Measurements from ENCODE around the gene HEXA. TPM values are rescaled to one million over a fixed set of nuclear protein-coding genes. Genes with fewer than 3 reads are reported as not detected.
"Not testable (repeated sequence)": the region's sequence is repeated elsewhere in the genome, so short reads cannot be mapped to it uniquely, and the experiment has no call there.

HEXA gene
- 98.4 and 125 TPM in 2 replicates for total RNA-seq (2014; rRNA removed; shearing (Covaris generic))

DNA sequence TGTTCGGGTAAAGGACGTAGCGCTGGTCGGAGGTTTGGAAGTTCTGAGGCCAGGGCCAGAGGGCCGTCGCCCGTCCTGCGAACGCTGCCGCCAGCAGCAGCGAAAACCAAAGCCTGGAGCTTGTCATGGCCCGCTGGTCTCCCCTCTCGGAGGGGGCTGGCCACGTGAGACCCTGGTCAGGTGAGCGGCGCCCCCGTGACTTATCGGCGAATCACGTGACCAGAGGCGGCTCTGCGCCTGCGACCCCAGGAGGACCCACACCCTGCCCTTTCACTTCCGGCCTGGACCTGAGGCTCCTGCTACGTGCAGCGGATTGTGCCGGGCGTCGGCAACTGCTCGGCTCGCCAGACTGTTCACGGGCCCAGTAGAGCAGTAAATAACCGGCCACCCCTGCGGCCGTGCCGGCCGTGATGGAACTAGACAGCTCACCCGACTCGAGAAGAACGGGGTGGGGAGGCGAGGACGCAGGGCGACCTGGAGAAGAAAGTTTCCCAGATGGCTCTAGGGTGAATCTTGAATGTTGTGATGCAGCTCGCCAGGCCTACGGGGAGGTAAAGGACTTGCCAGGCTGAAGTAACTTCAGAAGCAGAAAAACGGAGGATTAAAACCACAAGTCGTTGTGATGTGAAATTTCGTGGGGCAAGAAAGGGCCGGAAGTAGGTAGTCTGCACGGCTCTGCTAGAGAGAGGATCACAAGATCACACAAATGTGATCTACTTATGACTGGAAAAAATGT, at the start of gene HEXA:
TSS of gene HEXA (minus strand) at position 169 of the 736 bp plus-strand sequence. CDS start at position 127, 42 bp downstream.
- peak; percentile 90 for DNase-seq (ENCODE audit: low spot score)
- in situ Hi-C loops (cut with HindIII; ENCODE audit: low sequenced_read_pairs) = no loop called here

DNA sequence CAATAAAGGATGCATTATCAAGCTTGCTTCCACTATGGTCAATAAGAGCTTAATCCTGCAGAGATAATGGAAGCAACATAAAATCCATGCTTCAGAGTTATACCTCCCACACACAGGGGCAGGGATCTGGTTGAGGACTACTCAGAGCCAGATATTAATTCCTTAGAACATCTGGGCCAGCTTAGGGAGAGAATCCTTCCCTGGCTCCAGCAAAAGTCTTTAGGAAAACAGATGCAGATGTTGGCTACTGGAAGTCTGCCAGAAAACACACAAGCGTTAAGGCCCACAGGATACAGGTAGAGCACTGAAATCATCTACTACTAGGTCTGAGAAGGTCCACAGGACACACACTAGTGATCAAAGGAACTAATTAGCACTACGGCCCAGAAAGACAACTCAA, 47.4 kb upstream of the HEXA start:
- no peak for DNase-seq (ENCODE audit: low spot score)
- in situ Hi-C loops (cut with HindIII; ENCODE audit: low sequenced_read_pairs) = no loop called here

DNA sequence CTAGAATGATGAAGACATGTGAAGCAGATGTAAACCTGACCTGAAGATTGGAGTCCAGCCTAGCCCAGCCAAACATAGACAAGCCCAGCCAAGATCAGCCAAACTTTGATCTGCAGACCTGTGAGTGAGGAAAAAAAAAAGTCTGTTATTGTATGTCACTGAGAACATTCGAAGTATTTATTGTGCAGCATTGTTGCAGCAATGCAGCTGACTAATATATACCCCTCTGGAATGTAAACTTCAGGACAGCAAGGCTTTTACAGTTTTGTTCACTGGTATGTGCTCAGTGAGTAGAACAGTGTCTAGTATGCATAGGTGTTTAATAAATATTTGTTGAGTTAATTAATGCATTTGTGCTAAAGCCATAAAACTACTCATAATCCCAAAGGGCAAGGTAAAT, 45.7 kb upstream of the HEXA start:
- in situ Hi-C loops (cut with HindIII; ENCODE audit: low sequenced_read_pairs) = no loop called here
- DNase-seq (ENCODE audit: low spot score) = no peak

DNA sequence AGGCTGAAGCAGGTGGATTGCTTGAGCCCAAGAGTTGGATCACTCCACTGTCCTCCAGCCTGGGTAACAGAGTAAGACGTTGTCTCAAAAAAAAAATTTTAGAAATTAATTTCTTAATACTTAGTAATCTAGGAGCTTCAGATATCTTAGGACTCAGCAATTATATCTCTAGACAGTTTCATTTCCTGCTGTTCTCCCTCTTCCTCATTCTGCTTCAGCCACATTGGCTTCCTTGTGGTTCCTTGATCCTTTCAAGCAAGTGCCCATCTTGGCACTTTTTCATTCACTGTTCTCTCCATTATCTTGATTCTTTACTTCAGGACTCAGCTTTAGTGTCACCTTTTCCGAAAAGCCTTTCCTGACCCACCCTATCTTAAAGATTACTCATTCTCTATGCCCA, 44.8 kb upstream of the HEXA start:
- in situ Hi-C loops (cut with HindIII; ENCODE audit: low sequenced_read_pairs) = no loop called here
- DNase-seq (ENCODE audit: low spot score) = no peak

DNA sequence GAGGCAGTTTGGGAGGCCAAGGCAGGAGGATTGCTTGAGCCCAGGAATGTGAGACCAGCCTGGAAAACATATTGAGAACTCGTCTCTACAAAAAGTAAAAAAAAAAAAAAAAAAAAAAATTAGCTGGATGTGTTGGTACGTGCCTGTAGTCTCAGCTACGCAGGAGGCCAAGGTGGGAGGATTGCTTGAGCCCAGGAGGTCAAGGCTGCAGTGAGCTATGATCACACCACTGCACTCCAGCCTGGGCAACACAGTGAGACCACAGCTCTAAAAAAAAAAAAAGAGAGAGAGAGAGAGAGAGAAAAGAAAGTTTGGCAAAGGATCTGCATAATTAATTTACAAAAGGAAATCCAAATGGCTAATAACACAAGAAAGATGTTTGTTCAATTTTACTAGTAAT, 44.0 kb upstream of the HEXA start:
- in situ Hi-C loops (cut with HindIII; ENCODE audit: low sequenced_read_pairs); DNase-seq (ENCODE audit: low spot score): not testable (repeated sequence)

DNA sequence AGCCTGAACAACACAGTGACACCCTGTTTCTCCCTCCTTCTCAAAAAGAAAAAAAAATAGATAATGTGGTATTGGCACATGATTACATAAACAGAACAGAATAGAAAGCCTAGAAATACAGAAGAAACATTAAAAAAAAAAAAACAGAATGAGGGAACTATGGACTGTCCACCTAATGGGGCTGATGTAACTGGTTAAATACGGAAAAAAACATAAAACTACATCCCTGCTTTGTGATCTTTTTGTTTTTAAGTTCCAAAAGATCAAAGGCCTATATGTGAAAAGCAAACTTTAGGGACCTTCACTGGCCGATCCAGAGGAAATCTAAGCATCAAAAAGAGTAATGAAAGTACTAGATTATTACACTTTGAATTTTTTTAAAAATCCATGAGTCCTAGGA, 39.5 kb upstream of the HEXA start:
- in situ Hi-C loops (cut with HindIII; ENCODE audit: low sequenced_read_pairs) = no loop called here
- DNase-seq (ENCODE audit: low spot score) = no peak

DNA sequence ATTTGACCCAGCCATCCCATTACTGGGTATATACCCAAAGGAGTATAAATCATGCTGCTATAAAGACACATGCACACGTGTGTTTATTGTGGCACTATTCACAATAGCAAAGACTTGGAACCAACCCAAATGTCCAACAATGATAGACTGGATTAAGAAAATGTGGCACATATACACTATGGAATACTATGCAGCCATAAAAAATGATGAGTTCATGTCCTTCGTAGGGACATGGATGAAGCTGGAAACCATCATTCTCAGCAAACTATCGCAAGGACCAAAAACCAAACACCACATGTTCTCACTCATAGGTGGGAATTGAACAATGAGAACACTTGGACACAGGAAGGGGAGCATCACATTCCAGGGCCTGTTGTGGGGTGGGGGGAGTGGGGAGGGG, 37.5 kb upstream of the HEXA start:
- DNase-seq (ENCODE audit: low spot score); in situ Hi-C loops (cut with HindIII; ENCODE audit: low sequenced_read_pairs): not testable (repeated sequence)

DNA sequence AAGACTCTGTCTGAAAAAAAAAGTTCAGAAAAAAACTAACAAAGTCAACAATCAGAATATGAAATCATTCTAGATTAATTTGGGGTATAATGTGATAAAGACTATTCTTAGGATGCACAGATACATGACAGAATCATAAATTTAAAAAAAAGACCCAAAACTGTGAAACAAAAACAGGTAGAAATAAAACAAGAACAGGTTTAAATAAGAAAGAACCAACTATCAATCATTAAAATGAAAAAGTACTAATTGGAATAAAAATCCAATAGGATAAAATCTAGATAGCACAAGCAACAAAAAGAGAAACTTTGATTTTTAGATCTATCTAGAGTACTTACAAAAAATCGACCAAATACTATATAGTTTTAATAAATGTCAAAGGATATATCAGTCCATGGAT, 35.7 kb upstream of the HEXA start:
- in situ Hi-C loops (cut with HindIII; ENCODE audit: low sequenced_read_pairs) = no loop called here
- no peak for DNase-seq (ENCODE audit: low spot score)

DNA sequence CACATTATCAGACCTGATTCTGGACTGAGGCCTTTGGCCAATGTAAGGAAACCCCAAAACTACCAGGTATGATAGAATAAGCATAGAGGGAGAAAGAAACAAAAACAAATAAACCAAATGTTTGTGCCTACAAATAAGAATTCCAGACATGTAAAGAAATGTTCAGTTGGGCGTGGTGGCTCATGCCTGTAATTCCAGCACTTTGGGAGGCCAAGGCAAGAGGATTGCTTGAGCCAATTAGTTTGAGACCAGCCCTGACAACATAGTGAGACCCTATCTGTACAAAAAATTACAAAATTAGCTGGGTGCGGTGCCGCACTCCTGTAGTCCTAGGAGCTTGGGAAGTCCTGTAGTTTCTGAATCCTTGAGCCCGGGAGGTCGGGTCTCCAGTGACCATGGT, 35.3 kb upstream of the HEXA start:
- in situ Hi-C loops (cut with HindIII; ENCODE audit: low sequenced_read_pairs) = no loop called here
- DNase-seq (ENCODE audit: low spot score) = no peak

DNA sequence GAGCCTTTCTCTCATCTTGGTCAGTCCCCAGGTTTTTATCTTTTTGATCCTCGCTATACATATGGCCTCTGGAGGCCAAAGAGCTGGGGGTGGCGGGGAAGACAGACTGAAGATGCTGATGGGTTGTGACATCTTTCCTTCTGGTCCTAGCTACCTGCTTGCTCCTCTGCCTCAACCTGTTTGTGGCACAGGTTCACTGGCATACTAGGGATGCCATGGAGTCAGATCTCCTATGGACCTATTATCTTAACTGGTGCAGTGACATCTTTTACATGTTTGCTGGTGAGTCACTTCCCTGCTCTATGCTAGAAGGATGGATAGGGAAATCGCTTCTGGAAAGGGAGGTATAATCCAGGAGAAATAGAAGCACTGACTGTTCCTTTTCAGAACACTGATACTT, 31.1 kb upstream of the HEXA start:
- in situ Hi-C loops (cut with HindIII; ENCODE audit: low sequenced_read_pairs) = no loop called here
- no peak for DNase-seq (ENCODE audit: low spot score)

DNA sequence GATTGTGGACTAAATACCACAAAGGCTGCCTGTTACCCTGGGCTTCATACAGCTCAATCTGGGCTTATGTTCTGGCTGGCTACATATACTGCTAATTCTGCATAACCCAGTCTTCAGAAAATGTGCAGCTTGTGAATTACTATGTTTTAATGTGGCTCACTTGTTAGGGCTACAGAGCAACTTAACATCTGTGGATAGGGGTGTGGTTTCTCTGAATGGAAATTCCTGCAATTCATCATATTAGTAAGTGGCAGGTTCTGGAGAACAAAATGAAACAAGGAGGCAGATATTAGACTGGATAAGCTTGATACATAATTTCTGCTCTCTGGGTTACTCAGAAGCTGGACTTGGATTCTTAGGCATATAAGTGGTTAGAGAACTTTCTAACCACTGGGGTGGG, 29.0 kb upstream of the HEXA start:
- DNase-seq (ENCODE audit: low spot score) = no peak
- in situ Hi-C loops (cut with HindIII; ENCODE audit: low sequenced_read_pairs) = no loop called here

DNA sequence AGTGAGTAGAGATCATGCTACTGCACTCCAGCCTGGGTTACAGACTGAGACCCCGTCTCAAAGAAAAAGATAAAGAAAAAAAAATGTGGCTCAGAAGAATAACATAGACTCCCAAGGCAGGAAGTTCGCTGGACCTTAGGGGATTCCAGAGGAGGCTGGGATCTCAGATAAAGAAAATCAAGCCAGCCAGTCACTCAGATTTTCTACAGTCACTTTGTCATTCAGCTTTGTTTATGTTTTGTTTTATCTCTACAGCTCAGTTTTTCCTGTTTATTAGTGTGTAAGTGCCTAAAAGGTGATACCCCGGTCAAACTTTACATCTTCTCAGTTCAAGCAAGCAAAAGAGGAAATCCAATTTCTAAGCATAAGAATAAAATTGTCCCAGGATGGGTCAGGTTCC, 28.5 kb upstream of the HEXA start:
- no peak for DNase-seq (ENCODE audit: low spot score)
- in situ Hi-C loops (cut with HindIII; ENCODE audit: low sequenced_read_pairs) = no loop called here

DNA sequence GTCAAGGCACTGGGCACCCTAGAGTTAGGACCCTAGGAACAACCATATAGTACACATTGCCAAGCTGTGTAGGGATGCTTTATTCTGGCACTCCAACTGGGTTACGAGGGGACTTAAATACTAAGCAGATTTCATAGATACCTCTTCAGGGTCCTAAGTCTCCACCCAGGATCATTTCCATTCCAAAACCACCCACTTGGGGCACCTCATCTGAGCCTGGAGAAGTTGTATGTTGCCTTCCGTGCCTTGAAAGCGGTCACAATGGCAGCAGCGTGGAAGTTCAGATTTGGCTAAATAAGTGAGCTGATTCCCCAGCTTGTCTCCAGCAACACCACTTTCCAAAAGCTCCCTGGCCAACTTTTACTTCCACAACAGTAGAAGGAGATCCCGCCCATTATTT, 26.9 kb upstream of the HEXA start:
- DNase-seq (ENCODE audit: low spot score) = no peak
- in situ Hi-C loops (cut with HindIII; ENCODE audit: low sequenced_read_pairs) = no loop called here

DNA sequence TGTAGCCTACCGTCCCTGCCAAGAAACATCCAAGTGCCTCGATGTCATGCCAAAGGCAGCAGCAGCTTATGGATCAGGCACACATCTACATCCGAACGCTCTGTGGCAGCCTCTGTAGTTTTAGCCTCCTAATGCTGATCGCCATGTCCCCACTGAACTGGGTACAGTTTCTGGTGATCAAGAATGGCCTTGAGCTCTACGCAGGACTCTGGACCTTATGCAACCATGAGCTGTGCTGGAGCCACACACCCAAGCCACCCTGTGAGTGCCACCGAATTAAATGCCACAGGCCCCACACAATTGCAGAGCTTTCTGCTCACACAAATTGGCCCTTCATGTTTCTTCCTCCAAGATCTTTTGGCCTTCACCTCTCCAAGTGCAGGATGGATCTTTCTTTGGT, 22.8 kb upstream of the HEXA start:
- DNase-seq (ENCODE audit: low spot score) = no peak
- in situ Hi-C loops (cut with HindIII; ENCODE audit: low sequenced_read_pairs) = no loop called here

DNA sequence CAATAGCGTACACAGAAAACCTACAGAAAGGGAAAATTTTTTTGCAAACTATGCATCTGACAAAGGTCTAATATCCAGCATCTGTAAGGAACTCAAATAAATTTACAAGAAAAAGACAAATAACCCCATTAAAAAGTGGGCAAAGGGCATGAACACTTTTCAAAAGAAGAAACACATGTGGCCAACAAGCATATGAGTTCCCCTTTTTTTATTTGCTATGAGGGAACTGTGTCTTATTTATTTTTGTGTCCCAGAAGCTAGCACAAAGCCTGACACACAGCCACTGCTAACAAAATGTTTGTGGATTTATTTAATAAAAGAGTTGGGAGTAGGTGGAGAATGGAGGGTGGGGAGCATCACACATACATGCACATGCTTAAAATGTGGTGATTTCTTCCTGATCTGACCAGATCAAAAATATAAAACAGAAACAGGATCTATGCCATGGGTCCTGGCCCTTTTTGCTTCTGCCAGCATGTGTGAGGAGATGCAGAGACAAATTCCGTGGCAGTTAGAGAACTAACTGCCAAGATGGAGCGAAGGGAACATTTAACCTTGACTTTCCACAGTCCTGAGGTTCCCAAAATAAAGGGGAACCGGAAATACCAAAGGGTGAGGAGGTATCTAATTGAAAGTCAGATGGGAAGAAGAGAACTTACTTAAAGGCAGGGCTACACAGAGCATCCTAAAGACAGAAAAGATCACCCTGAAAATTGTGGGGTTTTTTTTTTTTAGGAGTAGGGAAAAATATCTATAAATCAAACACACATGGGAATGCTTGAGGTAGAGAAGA, 22.2 kb upstream of the HEXA start, which contains the start of gene TMEM202:
TSS of gene TMEM202 (plus strand) at position 510 of the 793 bp plus-strand sequence. CDS start at position 532, 22 bp downstream.
- no peak for DNase-seq (ENCODE audit: low spot score)
- in situ Hi-C loops (cut with HindIII; ENCODE audit: low sequenced_read_pairs) = no loop called here

DNA sequence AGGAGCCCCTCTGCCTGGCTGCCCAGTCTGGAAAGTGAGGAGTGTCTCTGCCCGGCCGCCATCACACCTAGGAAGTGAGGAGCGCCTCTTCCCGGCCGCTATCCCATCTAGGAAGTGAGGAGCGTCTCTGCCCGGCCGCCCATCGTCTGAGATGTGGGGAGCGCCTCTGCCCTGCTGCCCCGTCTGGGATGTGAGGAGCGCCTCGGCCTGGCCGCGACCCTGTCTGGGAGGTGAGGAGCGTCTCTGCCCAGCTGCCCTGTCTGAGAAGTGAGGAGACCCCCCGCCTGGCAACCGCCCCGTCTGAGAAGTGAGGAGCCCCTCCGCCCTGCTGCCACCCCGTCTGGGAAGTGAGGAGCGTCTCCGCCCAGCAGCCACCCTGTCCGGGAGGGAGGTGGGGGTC, 20.5 kb upstream of the HEXA start:
- in situ Hi-C loops (cut with HindIII; ENCODE audit: low sequenced_read_pairs); DNase-seq (ENCODE audit: low spot score): not testable (repeated sequence)

DNA sequence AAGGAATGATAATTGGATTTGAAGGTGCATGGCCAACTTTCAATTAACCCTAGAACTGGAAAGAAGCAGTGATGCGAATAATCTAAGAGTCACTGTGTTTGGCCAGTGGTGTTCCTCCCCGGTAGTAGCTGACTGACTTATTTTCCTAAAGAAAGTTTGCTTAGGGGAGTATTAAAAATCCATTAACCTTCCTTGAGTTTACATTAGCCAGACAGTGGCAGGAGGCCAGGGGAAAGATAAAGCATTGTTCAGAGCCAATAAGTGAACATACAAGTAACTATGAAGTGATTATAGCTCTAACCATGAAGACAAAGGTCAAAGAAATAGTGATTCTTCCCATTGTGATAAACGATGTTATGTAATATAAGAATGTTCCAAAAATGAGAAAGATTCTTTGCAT, 13.4 kb upstream of the HEXA start:
- in situ Hi-C loops (cut with HindIII; ENCODE audit: low sequenced_read_pairs) = no loop called here
- DNase-seq (ENCODE audit: low spot score) = no peak

DNA sequence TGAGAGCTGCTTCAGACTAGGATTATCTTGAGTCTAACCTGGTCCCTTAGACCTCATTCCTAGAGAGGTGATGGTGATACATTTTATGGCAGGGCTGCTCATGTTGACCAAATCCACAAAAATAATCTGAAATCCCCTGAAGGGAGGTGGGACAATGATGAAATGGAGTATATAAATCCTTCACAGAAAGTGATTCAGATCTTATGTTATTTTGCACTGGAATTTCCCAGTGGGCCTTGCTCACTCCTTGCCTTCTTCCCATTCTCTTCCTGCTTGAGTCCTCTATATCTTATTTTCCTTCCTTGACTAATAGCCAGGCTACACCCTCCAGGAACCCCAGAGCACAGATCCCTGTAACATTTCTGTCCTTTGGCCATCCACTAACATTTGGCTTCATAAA, 11.9 kb upstream of the HEXA start:
- in situ Hi-C loops (cut with HindIII; ENCODE audit: low sequenced_read_pairs) = no loop called here
- DNase-seq (ENCODE audit: low spot score) = no peak

DNA sequence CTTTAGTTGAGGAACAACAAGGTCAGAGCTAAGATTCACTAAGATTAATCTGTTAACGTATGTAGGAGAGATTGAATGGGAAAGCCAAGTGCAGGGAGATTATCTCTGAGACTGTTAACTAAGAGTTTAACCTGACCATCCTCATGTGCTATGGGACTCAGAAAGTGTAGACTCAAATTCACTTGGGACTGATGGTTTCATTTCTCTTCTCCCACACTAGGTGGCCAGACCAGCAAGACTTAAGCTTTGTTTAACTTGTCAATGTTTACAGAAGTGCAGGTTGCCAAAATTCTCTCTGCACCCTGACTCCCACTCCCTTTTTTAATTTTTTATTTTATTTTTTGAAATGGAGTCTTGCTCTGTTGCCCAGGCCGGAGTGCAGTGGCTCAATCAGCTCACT, 6.3 kb upstream of the HEXA start:
- no peak for DNase-seq (ENCODE audit: low spot score)
- in situ Hi-C loops (cut with HindIII; ENCODE audit: low sequenced_read_pairs) = no loop called here

DNA sequence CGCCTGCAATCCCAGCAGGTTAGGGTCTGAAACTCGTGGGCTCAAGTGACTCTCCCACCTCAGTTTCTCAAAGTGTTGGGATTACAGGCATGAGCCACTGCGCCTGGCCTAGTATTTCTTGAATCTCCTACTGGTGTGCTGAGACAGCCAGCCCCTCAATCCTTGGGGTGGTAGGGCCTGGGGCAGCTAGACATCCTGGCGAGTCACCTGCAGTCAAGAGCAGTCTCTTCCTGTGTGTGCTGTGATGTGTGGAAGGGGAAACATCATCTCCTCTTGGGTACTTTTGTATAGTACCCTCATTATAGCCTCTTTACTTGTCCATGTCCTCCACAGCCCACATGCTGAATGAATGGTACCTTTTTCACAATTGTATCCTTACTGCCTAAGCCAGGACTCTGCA, 4.9 kb upstream of the HEXA start:
- in situ Hi-C loops (cut with HindIII; ENCODE audit: low sequenced_read_pairs) = no loop called here
- no peak for DNase-seq (ENCODE audit: low spot score)

Data from G401 (cell line).